ENCODE measurements around the gene TYR. TPM values are rescaled to one million over a fixed set of nuclear protein-coding genes. Genes with fewer than 3 reads are reported as not detected.
"Not testable (repeated sequence)": the region's sequence is repeated elsewhere in the genome, so short reads cannot be mapped to it uniquely, and the experiment has no call there.

The TYR gene
- polyA plus RNA-seq, 3 donors from 2014 or later, result not detected

DNA sequence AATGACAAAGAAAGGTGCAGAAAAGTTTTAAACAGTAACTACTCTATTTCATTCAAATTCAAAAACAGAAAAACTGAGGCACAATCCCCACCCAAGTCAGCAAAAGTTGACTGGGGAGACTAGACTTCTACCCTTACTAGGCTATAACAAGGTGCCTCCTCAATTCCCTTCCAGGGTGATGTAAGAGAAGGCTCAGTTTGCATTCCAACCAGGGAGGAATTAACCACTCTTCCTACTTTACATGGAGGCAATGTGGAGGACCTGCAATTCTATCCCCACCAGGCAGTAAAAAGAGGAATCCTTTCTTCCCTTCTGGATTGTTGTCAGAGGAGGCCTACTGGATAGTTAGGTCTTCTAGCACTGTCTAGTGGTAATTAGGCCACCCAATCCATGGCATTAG lies 26.1 kb downstream of the TYR start:
- H3K4me3 Mint-ChIP-seq, result no peak overlapping the region
- H3K27ac Mint-ChIP-seq, result no peak overlapping the region
- H3K4me1 Mint-ChIP-seq, result no peaks in the 10 kb centered on the region
- peaks cover 2 to 39% (median 11%) of the 10 kb centered on the region in 6 donors for H3K9me3 Mint-ChIP-seq
- no peak for DNase-seq
- H3K27me3 Mint-ChIP-seq (ENCODE audit: low read depth in 3 of 3), result peaks cover 0 to 2% (median 0%) of the 10 kb centered on the region in 3 donors
- peaks cover 0 to 4% (median 0%) of the 10 kb centered on the region in 3 donors for H3K36me3 Mint-ChIP-seq

DNA sequence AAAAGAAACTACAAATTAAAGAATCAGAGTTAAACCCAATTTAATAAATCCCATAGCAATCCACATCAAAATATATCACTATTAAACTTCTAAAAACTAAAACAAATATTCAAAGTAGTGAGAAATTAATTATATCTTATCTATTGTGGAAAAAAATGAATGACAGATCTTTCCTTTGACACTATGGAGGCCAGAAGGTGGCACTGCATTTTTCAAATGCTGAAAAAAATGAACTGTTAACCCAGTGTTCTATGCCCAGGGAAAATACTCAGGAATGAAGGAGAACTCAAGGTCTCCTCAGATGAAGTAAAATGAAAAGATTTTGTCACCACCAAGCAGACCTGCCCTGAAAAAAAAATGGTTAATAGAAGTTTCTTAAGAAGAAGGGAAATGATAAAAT lies 27.7 kb downstream of the TYR start:
- peaks cover 2 to 32% (median 12%) of the 10 kb centered on the region in 6 donors for H3K9me3 Mint-ChIP-seq
- no peaks in the 10 kb centered on the region for H3K4me1 Mint-ChIP-seq
- peaks cover 0 to 4% (median 0%) of the 10 kb centered on the region in 3 donors for H3K36me3 Mint-ChIP-seq
- H3K4me3 Mint-ChIP-seq, result no peak overlapping the region
- DNase-seq, result no peak
- peaks cover 0 to 2% (median 0%) of the 10 kb centered on the region in 3 donors for H3K27me3 Mint-ChIP-seq (ENCODE audit: low read depth in 3 of 3)
- no peak overlapping the region for H3K27ac Mint-ChIP-seq

DNA sequence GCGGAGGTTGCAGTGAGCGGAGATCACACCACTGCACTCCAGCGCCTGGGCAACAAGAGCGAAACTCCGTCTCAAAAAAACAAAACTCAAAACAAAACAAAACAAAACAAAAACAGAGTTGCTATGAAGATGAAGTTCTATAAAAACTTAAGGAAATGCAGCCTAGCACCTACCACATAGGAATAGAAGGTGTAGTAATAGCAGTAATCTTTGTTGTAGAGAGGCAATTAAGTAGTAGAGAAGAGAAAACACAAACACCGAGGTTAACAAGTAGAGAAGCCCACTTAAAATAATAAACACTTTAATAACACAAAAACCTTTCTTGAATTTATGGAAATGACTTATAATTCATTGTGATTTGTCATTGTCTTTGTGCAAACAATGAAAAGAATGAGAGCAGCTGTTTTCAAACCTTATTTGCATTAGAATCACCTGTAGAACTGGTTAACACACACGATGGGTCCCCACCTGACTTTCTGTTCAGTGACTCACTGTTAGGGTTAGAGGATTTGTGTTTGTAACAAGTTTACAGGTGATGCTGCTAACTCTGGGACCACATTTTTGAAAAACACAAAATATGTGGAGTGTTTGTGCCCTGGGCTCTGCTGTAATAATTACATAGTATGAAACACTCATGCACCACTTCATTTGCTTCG lies 43.1 kb downstream of the TYR start:
- no peak overlapping the region for H3K4me3 Mint-ChIP-seq
- H3K27ac Mint-ChIP-seq, result no peak overlapping the region
- DNase-seq, result no peak
- peaks cover 5 to 21% (median 9%) of the 10 kb centered on the region in 6 donors for H3K9me3 Mint-ChIP-seq
- H3K27me3 Mint-ChIP-seq (ENCODE audit: low read depth in 3 of 3), result peaks cover 0 to 1% (median 0%) of the 10 kb centered on the region in 3 donors
- H3K36me3 Mint-ChIP-seq, result no peaks in the 10 kb centered on the region
- H3K4me1 Mint-ChIP-seq, result no peaks in the 10 kb centered on the region

DNA sequence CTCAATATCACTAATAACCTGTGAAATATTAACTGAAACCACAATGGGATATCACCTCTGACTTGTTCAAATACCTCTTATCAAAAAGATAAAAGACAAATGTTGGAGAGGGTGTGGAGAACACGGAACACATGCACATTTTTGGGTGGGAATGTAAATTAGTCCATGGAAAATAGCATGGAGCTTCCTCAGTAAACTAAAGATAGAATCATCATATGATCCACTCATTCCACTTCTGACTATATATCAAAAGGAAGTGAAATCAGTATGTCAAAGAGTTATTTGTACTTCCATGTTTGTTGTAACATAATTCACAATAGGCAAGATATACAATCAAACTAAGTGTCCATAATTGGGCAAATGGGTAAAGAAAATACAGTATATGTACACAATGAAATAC lies 57.4 kb downstream of the TYR start:
- Mint-ChIP-seq H3K36me3 (no peaks in the 10 kb centered on the region), H3K27me3 (ENCODE audit: low read depth in 3 of 3) (peaks cover 0 to 3% (median 0%) of the 10 kb centered on the region in 3 donors), H3K4me3 (no peak overlapping the region), H3K4me1 (no peaks in the 10 kb centered on the region), H3K27ac (no peak overlapping the region), H3K9me3 (peaks cover 8 to 41% (median 20%) of the 10 kb centered on the region in 6 donors)
- DNase-seq, result no peak

DNA sequence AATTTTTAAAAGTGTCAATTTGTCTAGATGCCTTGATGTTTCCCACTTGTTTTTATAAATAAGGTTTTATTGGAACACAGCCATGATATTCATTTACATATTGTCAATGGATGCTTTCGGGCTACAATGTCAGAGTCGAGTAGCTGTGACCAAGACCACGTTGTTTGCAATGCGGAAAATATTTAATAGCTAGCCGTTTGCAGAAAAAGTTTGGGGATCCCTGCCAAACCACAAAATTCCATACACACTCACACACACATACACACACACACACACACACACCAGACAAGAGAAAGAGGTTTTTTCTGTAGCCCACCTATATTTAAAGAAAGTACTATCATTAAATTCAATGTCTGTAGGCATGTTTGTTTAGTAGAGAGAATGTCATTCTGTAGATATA lies 58.3 kb downstream of the TYR start:
- Mint-ChIP-seq H3K36me3 (no peaks in the 10 kb centered on the region), H3K4me3 (no peak overlapping the region), H3K9me3 (peaks cover 5 to 44% (median 17%) of the 10 kb centered on the region in 6 donors), H3K27me3 (ENCODE audit: low read depth in 3 of 3) (peaks cover 0 to 3% (median 0%) of the 10 kb centered on the region in 3 donors), H3K27ac (no peak overlapping the region), H3K4me1 (no peaks in the 10 kb centered on the region)
- no peak for DNase-seq

DNA sequence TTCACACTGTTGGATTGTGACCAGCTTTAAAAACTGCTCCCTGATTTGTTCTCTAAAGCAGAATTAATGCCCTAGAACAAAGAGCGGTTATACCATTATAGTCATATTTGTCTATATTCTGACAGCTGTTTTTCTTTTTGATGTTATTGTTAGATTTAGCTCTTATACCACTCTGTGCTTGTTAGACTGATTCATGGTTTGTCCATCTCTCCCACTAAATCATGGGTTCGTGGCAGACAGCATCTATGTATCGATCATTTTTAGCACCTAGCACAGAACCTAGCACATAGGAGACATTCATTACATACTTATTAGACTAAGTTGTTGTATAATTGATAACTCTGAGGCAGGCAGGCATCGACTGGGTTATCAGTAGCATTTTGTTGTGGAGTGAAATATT lies 69.3 kb downstream of the TYR start:
- H3K27me3 Mint-ChIP-seq (ENCODE audit: low read depth in 3 of 3); H3K4me3 Mint-ChIP-seq; H3K36me3 Mint-ChIP-seq; H3K27ac Mint-ChIP-seq; DNase-seq; H3K4me1 Mint-ChIP-seq: not testable (repeated sequence)
- peaks cover 4 to 41% (median 28%) of the 10 kb centered on the region in 6 donors for H3K9me3 Mint-ChIP-seq

DNA sequence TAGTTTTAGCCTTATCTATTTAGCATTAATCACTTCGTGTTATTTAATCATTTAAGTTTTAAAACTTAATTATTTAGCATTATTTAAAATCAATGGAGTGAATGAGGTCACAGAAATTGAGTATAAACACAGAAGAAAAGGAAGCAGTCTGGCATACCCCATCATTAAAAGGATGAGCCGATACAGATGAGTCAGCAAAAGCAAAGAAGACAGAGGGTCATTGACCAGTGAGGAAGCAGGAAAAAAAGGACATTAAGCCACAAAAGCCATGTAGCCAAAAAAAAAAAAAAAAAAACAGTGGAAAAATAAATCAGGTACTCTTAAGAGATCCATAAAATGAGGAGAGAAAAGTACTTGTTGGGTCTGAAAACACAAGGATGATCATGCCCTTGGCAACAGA lies 71.5 kb downstream of the TYR start:
- no peak overlapping the region for H3K27ac Mint-ChIP-seq
- no peaks in the 10 kb centered on the region for H3K4me1 Mint-ChIP-seq
- DNase-seq, result no peak
- peaks cover 0 to 3% (median 1%) of the 10 kb centered on the region in 3 donors for H3K27me3 Mint-ChIP-seq (ENCODE audit: low read depth in 3 of 3)
- peaks cover 7 to 40% (median 30%) of the 10 kb centered on the region in 6 donors for H3K9me3 Mint-ChIP-seq
- H3K4me3 Mint-ChIP-seq, result no peak overlapping the region
- H3K36me3 Mint-ChIP-seq, result no peaks in the 10 kb centered on the region

DNA sequence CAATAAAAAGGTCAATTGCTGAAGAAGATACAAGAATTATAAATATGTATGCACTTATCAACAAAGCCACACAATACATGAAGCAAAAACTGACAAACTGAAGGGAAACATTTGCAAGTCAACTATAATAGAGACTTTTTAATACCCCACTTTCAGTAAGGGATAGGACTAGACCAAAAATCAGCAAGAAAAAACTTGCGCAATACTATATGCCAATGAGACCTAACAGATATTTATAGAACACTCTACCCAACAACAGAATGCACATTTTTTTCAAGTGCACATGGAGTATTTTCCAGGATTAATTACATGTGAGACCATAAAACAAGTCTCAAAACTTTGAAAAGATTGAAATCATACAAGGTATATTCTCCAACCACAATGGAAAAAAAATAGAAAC lies 83.8 kb downstream of the TYR start:
- H3K4me1 Mint-ChIP-seq; H3K4me3 Mint-ChIP-seq; H3K36me3 Mint-ChIP-seq; DNase-seq; H3K27me3 Mint-ChIP-seq (ENCODE audit: low read depth in 3 of 3); H3K27ac Mint-ChIP-seq: not testable (repeated sequence)
- H3K9me3 Mint-ChIP-seq, result peaks cover 4 to 22% (median 8%) of the 10 kb centered on the region in 6 donors

DNA sequence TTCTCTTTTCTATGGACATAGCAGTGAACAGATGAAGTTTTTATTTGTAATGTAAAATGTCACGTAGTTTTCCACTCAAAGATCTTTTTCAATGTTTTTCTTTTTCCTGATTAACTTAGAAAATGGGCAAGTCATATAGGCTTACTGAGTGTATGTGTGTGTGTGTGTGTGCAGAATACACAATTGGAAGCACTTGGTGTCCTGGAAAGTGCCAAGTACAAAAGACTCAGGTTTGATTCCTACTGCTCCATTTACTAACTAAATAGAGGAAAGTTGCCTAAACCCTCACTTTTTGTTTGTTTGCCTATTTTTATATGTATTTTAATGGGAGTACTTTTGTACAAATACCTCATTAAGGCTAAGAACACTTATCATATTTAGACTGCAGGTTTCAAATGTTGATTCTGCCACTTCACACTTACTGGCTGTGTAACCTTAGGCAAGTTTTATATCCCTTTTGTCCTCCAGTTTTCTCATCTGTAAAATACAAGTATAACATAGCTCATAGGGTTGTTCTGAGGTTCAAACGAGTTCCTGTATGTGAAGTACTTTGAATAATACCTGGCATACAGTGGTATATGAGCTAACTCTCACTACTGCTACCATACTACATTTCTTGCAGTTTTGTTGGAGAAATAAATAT lies 90.1 kb downstream of the TYR start:
- DNase-seq, result no peak
- Mint-ChIP-seq H3K36me3 (no peaks in the 10 kb centered on the region), H3K9me3 (peaks cover 3 to 28% (median 8%) of the 10 kb centered on the region in 6 donors), H3K4me3 (no peak overlapping the region), H3K4me1 (no peaks in the 10 kb centered on the region), H3K27ac (no peak overlapping the region), H3K27me3 (ENCODE audit: low read depth in 3 of 3) (no peaks in the 10 kb centered on the region)

DNA sequence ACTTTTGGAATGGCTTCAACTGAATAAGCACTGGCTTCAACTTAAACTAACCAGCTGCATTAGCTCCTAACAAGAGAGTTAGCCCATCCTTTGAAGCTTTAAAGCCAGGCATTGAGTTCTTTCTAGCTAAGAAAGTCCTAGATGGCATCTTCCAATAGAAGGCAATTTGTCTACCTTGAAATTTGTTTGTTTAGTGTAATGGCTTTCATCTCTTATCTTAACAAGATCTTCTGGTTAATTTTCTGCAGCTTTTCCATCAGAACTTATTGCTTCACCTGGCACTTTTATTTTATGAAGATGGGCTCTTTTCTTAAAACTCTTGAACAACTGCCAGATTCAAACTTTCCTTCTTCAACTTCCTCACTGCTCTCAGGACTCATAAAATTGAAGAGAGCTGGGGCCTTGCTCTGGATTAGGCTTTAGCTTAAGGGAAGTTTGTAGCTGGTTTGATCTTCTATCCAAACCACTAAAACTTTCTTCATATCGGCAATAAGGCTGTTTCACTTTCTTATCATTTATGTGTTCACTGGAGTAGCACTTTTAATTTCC lies 94.9 kb downstream of the TYR start:
- H3K36me3 Mint-ChIP-seq; H3K27ac Mint-ChIP-seq; H3K4me1 Mint-ChIP-seq; H3K27me3 Mint-ChIP-seq (ENCODE audit: low read depth in 3 of 3); DNase-seq; H3K4me3 Mint-ChIP-seq: not testable (repeated sequence)
- peaks cover 11 to 34% (median 23%) of the 10 kb centered on the region in 6 donors for H3K9me3 Mint-ChIP-seq

DNA sequence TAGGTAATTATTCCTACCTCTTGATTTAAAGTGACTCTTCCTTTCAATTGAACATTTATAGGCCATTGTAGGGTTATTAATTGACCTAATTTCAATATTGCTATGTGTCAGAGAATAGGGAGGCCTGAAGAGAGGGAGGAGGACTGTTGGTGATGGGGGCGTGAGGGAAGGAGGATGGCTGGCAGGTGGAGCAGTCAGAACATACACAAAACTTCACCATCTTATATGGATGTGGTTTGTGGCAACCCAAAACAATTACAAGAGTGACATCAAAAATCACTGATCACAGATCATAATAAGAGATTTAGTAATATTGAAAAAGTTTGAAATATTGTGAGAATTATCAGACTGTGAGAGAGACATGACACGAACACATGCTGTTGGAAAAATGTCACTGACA lies 95.5 kb downstream of the TYR start:
- not testable (repeated sequence) for H3K4me3 Mint-ChIP-seq; H3K27ac Mint-ChIP-seq; DNase-seq; H3K4me1 Mint-ChIP-seq; H3K36me3 Mint-ChIP-seq; H3K27me3 Mint-ChIP-seq (ENCODE audit: low read depth in 3 of 3)
- H3K9me3 Mint-ChIP-seq, result peaks cover 11 to 40% (median 28%) of the 10 kb centered on the region in 6 donors

DNA sequence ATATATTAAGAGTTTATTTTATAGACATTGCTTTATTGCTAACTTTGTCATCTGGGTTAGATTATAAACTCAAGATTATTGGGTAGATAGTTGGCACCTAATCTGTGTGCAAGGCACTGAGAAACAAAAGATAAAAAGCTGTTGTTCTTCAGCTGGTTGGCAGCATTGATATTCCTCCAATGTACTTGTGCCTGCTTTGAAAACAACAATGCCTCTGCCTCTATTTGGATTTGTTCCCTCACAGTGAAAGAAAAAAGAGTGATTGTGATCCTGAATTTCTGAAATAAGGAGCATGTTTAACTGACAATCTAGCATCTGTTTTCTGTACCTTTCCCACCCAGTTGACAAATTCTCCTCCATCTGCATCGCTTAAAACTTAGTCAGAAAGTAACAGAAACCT lies 98.3 kb downstream of the TYR start:
- no peak overlapping the region for H3K4me3 Mint-ChIP-seq
- H3K36me3 Mint-ChIP-seq, result no peaks in the 10 kb centered on the region
- H3K9me3 Mint-ChIP-seq, result peaks cover 6 to 46% (median 27%) of the 10 kb centered on the region in 6 donors
- H3K27me3 Mint-ChIP-seq (ENCODE audit: low read depth in 3 of 3), result no peaks in the 10 kb centered on the region
- H3K27ac Mint-ChIP-seq, result no peak overlapping the region
- no peaks in the 10 kb centered on the region for H3K4me1 Mint-ChIP-seq
- no peak for DNase-seq

DNA sequence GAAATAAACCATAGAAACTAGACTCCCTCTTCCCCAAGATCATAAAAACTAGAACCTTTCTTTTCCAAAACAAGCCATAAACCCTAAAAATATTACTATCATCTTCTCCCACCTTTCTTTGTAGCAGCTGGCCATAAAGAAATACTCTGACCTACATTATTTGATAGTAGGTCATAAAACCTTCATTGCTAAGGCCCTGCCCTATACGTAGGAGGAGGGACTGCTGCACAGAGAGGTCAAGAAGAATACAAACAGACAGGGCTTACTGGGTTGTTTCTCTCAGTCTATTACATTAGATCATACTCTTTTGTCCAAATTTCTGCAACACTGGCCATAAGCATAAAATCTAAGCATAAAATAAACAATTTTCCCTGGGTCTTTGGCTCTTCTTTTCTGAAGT lies 101.5 kb downstream of the TYR start:
- H3K36me3 Mint-ChIP-seq, result no peaks in the 10 kb centered on the region
- peaks cover 3 to 52% (median 25%) of the 10 kb centered on the region in 6 donors for H3K9me3 Mint-ChIP-seq
- no peak overlapping the region for H3K27ac Mint-ChIP-seq
- H3K4me3 Mint-ChIP-seq, result no peak overlapping the region
- DNase-seq, result no peak
- no peaks in the 10 kb centered on the region for H3K27me3 Mint-ChIP-seq (ENCODE audit: low read depth in 3 of 3)
- H3K4me1 Mint-ChIP-seq, result no peaks in the 10 kb centered on the region

DNA sequence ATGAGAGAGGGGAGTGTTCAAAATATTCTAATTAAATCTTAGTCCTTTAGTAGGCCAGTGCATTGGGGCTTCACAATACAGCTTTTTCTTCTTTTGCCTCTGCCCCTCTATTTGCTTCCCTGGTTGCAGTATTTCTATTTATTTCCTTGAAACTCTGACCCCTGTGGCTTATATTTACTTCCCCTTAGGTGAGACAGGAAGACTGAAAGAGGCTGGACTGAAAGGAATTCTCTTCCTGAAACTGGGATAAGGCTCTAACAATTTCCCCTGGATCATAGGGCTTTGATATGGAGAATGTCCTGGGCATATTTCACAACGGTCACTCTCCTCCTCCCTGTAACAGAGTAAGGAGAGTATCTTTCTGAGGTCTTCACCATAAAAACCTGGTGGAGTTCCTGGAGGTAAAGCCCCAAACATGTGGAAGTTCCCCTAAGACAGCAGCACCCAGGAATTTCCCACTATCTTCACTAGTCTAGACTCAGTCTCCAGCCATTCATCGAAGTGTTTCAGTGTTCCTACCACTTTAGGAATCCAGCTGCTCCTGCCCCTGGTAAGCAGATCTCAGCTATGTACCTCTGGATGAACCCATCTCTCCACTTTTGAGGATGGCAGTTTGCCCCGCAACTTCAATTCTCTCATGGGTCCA lies 103.5 kb downstream of the TYR start:
- not testable (repeated sequence) for DNase-seq; H3K27me3 Mint-ChIP-seq (ENCODE audit: low read depth in 3 of 3); H3K27ac Mint-ChIP-seq; H3K4me1 Mint-ChIP-seq; H3K4me3 Mint-ChIP-seq; H3K36me3 Mint-ChIP-seq
- peaks cover 0 to 43% (median 21%) of the 10 kb centered on the region in 6 donors for H3K9me3 Mint-ChIP-seq
